ENCODE results near the gene STARD9.
"Not testable (repeated sequence)": the region's sequence is repeated elsewhere in the genome, so short reads cannot be mapped to it uniquely, and the experiment has no call there.

The STARD9 gene

GRCh38 chr15:42667855-42668254 lies 92.4 kb downstream of the STARD9 start:
- TF ChIP-seq CTCF (IDR thresholded peaks at IDR 0.05; ENCODE audit: control insufficient read depth, extremely low read depth, insufficient read depth), result no peak
- DNase-seq (ENCODE audit: low read depth), result no peak
- H3K4me3 ChIP-seq (ENCODE audit: low read depth, low read length), result no peak overlapping the region

- no peak for DNase-seq (ENCODE audit: low read depth)
- no peak overlapping the region for H3K4me3 ChIP-seq (ENCODE audit: low read depth, low read length)
- no peak for TF ChIP-seq CTCF (IDR thresholded peaks at IDR 0.05; ENCODE audit: control insufficient read depth, extremely low read depth, insufficient read depth)
Measured at GRCh38 chr15:42670451-42670850, 95.0 kb downstream of the STARD9 start.

- DNase-seq (ENCODE audit: low read depth), result no peak
- no peak for TF ChIP-seq CTCF (IDR thresholded peaks at IDR 0.05; ENCODE audit: control insufficient read depth, extremely low read depth, insufficient read depth)
- no peak overlapping the region for H3K4me3 ChIP-seq (ENCODE audit: low read depth, low read length)
Measured at GRCh38 chr15:42672444-42672843, 97.0 kb downstream of the STARD9 start.

- DNase-seq (ENCODE audit: low read depth), result no peak
- no peak for TF ChIP-seq CTCF (IDR thresholded peaks at IDR 0.05; ENCODE audit: control insufficient read depth, extremely low read depth, insufficient read depth)
- no peak overlapping the region for H3K4me3 ChIP-seq (ENCODE audit: low read depth, low read length)
Measured at GRCh38 chr15:42674472-42674871, 99.1 kb downstream of the STARD9 start.

GRCh38 chr15:42675021-42675420 lies 99.6 kb downstream of the STARD9 start:
- H3K4me3 ChIP-seq (ENCODE audit: low read depth, low read length), result no peak overlapping the region
- no peak for TF ChIP-seq CTCF (IDR thresholded peaks at IDR 0.05; ENCODE audit: control insufficient read depth, extremely low read depth, insufficient read depth)
- DNase-seq (ENCODE audit: low read depth), result no peak

GRCh38 chr15:42679285-42680141 lies 104.1 kb downstream of the STARD9 start:
- no peak for TF ChIP-seq CTCF (IDR thresholded peaks at IDR 0.05; ENCODE audit: control insufficient read depth, extremely low read depth, insufficient read depth)
- peak; percentile 86 for DNase-seq (ENCODE audit: low read depth)
- H3K4me3 ChIP-seq (ENCODE audit: low read depth, low read length), result no peak overlapping the region

- not testable (repeated sequence) for H3K4me3 ChIP-seq (ENCODE audit: low read depth, low read length); DNase-seq (ENCODE audit: low read depth)
Measured at GRCh38 chr15:42680142-42680482, 104.7 kb downstream of the STARD9 start.
